GM10266 (cell line): ENCODE measurements around the gene STEAP1B.

Source experiments
- DNase-seq: peaks from one replicate; pipeline ENCODE4 v3.0.0; 2012; ENCODE audit errors: extremely low spot score
- TF ChIP-seq, protein P1 (sequence below): IDR thresholded peaks from 2 replicates; pipeline ENCODE4 v1.5.1; 2012; ENCODE audit warnings: mild to moderate bottlenecking, low read depth; ENCODE audit not compliant: control insufficient read depth, insufficient read depth; ENCODE audit errors: missing control alignments

STEAP1B gene

DNA sequence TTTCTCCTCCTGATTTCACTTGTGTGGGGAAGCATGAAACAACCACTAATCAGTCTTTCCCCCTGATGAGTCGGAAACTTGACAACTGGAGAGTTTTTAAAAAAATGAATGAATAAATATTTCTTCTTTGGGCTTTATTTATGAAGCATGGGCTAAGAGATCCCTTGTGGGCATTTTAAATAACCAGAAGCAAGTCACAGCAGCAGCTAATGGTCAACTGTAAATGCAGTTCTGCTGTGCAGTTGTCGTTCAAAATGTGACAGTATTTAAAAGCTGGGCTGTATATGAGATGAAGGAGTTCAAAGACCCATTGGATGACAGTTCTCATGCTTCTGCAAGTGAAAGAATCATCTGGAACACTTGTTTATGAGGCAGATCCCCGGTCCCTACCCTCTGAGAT lies 54.1 kb downstream of the STEAP1B start:
- no peak for DNase-seq
- TF ChIP-seq, protein P1, sequence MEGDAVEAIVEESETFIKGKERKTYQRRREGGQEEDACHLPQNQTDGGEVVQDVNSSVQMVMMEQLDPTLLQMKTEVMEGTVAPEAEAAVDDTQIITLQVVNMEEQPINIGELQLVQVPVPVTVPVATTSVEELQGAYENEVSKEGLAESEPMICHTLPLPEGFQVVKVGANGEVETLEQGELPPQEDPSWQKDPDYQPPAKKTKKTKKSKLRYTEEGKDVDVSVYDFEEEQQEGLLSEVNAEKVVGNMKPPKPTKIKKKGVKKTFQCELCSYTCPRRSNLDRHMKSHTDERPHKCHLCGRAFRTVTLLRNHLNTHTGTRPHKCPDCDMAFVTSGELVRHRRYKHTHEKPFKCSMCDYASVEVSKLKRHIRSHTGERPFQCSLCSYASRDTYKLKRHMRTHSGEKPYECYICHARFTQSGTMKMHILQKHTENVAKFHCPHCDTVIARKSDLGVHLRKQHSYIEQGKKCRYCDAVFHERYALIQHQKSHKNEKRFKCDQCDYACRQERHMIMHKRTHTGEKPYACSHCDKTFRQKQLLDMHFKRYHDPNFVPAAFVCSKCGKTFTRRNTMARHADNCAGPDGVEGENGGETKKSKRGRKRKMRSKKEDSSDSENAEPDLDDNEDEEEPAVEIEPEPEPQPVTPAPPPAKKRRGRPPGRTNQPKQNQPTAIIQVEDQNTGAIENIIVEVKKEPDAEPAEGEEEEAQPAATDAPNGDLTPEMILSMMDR, result no peak

DNA sequence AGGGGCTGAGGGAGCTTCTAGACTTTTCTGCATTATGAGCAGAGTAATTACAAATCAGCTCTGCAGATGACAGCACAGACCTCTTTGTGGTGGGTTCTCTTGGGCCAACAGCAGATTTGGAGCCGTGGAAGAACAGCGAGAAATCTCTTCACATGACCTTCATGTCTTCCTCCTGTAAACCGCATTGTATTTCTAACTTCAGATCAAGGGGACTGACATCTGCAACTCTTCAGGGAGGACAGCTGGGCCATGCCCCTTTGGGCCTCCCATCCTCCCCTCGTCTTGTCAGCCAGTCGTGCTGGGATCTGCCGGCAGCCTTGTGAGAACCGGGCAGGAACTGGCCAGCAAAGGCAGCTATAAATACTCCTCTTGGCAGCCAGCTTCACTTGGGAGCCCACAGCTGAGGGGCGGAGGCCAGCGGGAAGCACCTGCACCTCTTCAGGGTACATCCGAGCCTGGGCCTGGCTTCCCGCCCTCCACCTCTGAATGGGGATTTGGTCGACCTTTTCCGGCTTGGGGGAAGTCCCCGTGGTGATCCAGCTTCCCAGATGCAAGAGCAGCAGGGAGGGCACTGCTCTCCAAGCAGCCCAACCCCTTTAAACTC lies 54.7 kb downstream of the STEAP1B start:
- TF ChIP-seq, protein P1, result no peak
- peak; percentile 25 for DNase-seq

DNA sequence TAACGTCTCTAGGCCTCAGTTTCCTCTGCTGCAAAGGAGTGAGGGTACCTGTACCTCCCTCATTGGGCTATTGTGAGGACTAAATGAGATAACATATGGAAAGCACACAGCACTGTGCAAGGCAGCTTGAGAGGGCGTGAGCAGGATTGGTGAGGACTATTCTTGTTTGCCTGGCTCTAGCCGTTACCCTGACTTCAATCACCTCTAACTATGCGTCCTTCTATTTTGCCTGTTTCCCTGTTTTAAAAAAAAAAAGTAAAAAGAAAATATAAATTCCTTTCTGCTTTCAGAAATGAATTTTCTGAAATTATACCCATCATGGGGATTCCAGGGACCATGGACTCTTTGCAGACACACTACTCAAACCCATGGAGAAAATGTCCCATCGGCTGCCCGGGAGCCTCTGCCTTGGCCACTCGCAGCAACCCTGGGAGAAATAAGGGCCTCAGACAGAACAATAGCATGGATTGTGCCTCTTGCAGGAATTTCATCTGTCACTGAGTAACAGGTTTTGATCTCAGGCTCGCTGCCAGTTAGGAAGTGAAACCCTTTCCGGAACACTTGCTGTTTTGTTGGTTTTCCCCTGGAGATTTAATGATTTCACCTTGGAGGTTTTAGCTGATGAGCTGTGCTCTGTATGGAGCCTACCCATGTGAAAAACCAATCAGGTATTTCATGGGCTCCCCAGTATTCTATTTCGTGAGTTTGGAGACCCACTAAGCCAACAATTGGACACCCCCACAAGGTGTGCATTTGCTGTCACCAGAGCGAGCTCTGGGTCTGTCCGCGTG lies 55.6 kb downstream of the STEAP1B start:
- DNase-seq, result no peak
- TF ChIP-seq, protein P1, result no peak

DNA sequence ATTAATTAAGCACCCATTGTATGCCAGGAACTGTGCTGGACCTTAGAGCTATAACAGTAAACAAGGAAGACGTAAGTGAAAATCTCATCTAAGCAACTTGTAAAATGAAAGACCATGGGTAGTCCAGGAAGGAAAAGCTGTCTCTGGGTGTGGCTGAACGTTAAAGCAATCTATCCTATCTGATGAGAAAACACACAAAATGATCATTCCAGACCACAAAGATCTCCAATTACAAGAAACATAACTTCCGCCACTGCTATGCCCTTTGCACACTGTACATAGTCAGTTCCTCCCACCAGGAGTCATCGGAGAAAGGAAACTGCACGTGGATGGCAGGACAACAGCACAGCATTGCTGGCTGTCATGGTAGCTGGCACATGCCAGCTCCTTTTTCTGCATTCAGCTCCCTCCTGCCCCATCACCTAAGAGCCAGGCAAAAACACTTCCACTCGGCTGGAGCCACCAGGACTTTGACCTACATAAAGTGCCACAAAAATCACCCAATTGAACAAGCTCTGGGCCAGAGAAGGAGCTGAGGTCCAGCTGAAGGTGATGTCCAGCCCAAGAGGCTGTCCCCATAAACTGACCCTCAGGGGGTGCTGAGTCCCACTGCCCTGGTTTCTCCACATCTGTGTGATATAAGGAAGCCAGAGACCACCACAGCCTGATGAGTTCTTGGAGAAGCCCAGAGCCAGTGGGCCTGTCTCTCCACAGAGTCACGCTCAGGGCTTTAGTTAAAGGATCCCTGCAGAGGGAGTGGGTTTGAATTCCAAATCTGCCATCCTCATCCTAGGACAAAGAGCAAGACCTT lies 56.4 kb downstream of the STEAP1B start:
- no peak for DNase-seq
- TF ChIP-seq, protein P1, result no peak

DNA sequence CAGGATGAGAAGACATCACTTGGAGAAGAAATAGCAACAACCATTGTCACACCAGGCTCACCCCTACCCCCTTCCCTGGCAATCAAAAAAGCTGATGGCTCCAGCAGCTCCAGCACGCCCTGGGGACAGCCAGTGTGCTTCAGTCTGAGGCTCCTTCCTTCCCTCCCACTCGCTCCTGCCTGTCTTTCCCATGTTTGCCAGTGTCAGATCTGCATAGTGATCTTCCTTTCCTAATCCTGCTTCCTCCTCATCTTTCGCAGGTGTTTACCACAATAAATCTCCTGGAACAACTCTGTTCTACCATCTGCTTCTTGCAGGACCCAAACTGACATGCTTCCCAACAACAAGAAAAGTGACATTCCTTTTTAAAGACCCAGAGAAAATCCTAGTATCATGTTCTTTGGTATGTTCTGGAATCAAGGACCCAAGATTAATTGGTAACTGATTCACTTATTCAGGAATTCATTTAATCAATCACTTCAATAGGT lies 57.1 kb downstream of the STEAP1B start:
- DNase-seq, result no peak
- TF ChIP-seq, protein P1, result no peak

DNA sequence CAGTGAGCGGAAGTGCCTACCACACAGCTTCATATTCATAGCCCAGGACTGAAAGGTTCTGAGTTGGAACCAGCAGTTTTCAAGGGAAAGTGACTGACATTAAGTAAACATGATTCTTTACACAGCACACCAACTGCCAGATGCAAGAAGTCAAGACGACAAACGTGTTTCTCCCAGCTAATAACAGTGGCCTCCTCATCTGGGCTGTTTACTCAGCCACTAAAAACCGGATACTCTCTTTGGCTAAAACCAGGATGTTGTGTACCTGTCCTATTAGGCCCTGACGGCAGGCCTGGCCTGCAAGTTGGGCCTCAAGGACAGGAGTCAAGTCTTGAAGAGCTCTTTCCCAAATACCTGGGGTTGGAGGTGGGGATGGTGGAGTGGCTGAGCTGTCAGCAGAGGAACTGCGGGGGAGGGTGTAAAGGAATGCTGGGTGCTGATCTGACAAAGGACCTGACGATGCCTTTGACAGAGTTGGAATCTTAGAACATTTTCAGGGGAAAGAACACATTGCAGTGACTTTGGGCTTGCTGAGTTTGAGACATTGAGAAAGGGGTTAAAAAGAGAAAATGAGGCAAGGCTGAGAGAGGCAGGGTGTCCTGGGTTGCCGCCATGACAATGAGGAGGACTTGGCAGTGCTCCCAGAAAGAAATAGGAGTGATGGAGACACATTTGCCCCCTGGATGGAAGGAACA lies 57.7 kb downstream of the STEAP1B start:
- DNase-seq, result no peak

More for the DNA sequence above, 57.7 kb downstream of the STEAP1B start:
- TF ChIP-seq, protein P1, result no peak
